ENCODE measurements around the gene PNMA6F.

Gene PNMA6F

GRCh38 chrX:153321381-153322124, at the start of gene PNMA6F:
TSS of gene PNMA6F (minus strand) at chrX:153321767. CDS start at chrX:153320674, 1,093 bp downstream.
- no peak for DNase-seq

GRCh38 chrX:153371256-153371655, 49.7 kb upstream of the PNMA6F start:
- DNase-seq, result no peak

DNA sequence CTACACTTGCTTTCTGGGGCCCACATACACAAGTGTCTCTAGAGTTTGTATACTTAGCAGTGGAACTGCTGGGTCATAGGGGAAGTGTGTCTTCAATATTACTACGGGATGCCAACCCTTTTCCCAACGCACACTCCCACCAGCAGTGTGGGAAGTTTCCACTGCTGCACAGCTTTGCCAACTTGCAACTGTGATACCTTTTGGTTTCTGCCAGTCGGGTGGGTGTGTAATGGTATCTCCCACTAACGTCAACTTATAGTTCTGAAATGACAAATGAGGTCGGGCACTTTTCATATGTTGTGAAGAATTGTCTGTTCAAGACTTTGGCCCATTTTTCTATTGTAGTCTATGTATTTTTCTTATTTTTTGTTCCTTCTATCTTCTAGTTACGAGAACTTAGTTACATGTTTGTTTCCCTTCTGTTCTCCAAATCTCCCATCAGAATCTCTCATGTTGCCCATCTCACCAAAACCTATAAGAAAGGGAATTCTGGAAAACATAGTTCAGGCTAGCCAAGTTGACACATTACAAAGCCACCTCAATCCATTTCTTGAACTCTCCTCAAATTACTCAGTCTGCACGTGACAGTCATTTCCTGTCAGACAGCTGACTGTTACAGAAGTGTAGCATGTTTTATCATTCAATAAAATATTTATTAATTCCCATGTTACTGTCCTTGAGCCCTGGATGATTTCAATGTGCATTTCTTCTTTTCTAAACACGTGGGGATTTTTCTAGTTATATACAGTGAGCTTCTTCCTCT, 48.9 kb upstream of the PNMA6F start:
- peak; percentile 28 for DNase-seq

DNA sequence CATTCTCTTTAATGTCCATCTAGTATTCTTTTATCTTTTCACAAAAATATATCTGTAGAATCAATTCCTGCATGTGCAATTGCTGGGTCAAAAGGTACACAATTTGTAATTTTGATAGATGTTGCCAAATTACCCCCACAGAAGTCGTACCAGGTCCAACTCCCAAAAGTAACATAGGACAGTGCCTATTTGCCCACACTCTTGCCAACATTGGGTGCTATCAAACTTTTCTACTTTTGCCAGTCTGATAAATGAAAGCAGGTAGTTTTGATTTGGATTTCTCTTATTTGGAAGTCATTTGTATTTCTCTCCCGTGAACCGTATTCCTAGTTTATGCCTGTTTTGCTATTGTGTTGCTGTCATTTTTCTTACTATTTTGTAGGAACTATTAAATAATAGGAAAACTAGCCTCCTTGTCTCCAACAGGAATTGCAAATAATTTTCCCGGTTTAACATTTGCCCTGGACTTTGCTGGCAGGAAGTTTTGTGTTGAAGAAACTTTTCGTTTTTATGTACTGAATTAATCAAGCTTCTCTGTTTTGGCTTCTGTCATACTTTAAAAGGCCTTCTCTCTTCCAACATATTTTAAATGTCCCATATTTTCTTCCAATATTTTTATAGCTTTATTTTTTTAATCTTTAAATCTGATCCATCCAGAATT, 45.4 kb upstream of the PNMA6F start:
- no peak for DNase-seq

DNA sequence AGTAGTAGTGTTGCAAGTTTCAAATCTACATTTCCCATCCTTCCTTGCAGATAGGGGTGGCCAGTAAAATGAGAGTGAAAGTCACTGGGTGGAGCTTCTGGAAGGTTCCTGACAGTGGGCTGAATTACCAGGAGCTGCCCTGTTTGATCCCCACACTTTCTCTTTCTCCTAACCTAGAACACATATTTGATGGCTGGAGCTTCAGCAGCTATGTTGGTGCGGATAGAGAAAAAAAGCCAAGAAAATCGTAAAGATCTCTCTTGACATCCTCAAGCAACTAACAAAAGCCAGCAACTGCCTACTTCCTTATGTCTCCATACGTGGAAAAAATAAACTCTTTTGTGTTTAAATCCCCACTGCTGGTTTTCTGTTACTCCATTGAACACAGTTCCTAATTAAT, 44.6 kb upstream of the PNMA6F start:
- DNase-seq, result no peak

GRCh38 chrX:153365670-153366069, 44.1 kb upstream of the PNMA6F start:
- peak; percentile 16 for DNase-seq

DNA sequence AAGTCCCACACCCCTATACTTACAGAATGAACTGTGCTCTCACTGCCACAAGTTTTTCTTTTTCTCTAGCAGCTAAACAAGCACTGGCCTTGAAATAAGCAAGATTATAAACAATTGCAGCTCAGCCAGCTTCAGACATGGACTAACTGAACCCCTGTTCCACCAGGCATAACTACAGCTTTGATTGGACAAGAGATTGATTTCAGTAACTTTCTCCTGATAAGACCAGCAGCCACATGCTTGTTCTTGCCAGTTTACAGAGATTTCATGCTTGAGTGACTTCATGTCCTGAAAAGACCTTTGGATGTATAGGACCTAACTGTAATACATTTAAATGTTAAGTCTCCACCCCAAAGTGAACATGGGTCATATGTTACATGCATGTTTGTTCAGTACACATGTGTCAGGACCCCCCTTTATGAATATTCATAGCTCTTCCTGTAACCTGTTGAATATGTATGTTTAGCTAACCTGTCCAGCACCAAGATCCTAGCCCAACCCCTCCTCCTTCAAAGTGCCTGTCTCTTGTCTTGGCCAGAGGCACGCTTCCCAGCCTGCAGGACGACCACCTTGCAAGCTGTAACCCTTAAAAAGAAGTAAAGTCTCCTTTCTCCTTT, 40.3 kb upstream of the PNMA6F start:
- no peak for DNase-seq

GRCh38 chrX:153357877-153358276, 36.3 kb upstream of the PNMA6F start:
- DNase-seq, result no peak

GRCh38 chrX:153353416-153353815, 31.8 kb upstream of the PNMA6F start:
- no peak for DNase-seq

- DNase-seq, result no peak
Observed at GRCh38 chrX:153352858-153353257, 31.3 kb upstream of the PNMA6F start.

DNA sequence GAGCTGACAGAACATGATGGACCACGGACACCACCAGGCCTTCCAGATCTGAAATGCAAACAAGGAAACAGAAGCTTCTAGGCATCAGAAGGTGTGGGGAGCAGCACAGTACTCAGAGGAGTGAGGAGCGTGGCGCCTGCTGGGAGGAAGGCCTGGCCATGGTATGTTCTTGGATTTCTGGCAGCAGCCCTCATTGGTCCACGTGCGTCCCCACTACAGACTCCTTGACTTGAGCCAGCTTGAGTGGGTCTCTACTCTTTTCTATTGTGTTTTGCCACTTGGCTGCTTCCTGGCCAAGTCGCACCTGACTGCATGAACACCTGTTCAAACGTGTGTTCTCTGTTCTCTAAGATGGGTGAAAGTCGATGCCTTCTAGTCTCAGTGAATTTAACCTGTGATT, 30.4 kb upstream of the PNMA6F start:
- no peak for DNase-seq

DNA sequence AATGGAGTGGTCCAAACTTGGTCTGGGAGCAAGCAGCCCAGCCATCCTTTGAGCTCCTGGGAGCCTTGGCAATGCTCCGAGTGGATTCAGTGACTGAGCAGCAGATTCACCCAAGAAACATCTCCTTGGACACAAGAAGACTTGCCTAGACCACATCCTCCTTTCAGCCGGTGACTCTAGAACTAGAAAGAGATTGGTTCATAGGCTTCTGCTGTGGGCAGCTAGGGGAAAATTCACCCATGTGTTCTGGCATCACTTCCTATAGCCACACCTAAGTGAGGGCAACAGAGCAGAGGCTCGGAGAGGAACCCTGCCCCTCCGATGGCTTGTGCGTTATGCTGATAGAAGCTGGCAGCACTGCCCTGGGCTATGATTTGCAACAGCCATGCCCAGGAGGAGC, 28.4 kb upstream of the PNMA6F start:
- DNase-seq, result no peak

- DNase-seq, result peak; percentile 19
Observed at GRCh38 chrX:153348421-153348820, 26.9 kb upstream of the PNMA6F start.

GRCh38 chrX:153347530-153347929, 26.0 kb upstream of the PNMA6F start:
- no peak for DNase-seq

GRCh38 chrX:153343674-153344073, 22.1 kb upstream of the PNMA6F start:
- no peak for DNase-seq

DNA sequence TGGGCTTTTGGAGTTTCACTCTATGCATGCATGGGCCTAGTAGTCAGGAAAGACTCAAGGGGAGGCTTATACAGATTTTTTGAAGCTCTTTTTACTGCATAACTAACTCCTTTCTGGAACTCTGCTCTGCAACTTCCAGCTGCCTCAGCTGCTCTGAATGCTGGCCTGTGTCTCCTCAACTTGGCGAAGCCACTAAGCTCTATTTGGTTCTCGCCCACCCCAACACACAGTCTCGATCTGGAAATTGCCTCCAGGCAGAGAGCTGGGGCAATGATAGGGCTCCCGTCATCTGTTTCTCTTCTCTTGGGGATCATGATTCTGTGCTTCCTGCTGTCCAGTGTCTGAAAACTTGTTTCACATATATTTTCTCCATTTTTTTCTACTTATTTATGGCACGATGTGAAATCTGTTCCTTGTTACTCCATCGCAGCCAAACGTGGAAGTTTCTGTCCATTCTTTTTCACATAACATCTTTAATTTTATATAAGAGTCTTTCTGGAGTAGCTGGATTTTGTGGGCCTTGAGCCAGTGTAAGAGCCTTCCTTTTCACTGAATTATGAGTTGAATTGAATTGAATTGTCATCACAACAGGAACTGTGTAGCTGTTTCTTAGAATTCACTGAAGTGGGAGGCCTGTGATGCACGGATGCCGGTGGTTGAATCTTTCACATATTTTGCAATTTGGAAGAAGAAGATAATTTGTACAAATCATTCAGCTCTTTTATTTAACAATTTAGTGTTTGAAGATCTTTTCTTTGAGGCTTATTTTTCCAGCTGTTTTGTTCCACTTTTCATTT, 21.4 kb upstream of the PNMA6F start:
- no peak for DNase-seq

DNA sequence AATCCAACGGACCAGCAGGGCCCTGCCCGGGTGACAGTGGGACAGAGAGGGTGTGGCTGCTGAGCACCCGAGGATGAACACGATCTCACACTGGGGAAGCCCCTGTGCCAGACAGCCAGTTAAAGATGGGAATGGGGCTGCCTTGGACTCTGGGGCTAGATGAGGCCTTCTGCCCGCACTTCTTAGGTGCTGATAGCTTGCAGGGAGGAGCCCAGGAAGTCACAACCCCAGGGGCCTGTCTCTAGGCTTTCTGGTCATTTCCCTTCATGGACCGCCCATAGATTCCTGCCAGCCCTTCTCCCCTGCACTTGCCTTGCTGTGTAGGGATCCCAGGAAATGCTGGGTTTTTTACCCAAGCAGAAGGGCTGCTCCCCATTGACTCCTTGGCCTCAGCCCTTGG, 18.5 kb upstream of the PNMA6F start:
- no peak for DNase-seq

- no peak for DNase-seq
Observed at GRCh38 chrX:153339662-153340061, 18.1 kb upstream of the PNMA6F start.

DNA sequence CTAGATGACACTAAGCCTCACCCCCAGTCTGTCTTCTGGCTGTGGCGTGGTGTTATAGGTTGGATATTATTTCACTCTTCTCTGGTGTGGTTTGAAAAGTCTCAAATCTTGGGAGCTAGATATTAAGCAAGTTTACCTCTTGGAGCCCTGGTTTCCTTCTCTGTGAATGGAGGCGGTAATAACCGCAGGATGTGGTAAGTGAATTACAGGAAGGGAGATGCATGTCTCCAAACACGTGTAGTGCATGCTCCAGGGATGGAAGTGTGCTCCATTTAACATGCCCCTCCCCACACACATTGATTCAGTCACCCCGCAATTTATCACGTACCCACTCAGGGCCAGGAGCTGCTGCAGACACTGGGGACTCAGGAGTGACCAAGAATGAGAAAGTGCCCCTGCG, 17.3 kb upstream of the PNMA6F start:
- peak; percentile 12 for DNase-seq

DNA sequence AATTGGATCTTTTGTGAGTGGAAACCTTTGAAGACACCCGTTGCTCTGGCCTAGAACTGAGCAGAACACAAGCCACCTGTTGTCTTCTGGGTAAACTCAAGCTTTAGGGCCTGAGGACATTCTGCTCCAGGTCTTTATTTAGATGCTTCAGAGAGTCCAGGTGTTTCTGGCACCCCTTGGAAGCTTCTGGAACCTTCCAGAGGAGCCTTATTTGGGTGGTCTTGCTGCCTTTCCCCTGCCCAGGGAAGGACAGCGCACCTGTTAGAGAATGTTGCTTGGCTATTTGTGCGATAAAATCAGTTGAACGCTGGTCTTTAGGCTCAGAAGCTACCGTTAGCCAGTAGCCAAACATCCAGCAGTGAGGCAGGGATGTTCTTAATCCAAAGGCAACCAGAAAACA, 15.4 kb upstream of the PNMA6F start:
- no peak for DNase-seq

- peak; percentile 9 for DNase-seq
Observed at GRCh38 chrX:153336121-153336894, 14.7 kb upstream of the PNMA6F start.
